GM12878 (cell line): ENCODE measurements around the gene DPP6. TPM values are rescaled to one million over a fixed set of nuclear protein-coding genes. Genes with fewer than 3 reads are reported as not detected.

Experiments used
- ATAC-seq: fragments of 200-7000 bp; cut with Tn5 transposase; 3 replicates; pipeline ENCODE4 v1.9.1; 2020; ENCODE audit warnings: mild to moderate bottlenecking, moderate library complexity
- BruUV-seq: library from RNA; stranded (reverse); fragments of 400-500 nt; replicated peaks from 2 replicates; lab custom pipeline; 2021; lab: Mats Ljungman, UMichigan
- CTCF ChIA-PET: fragments of 300-600 bp; sonication (Branson Sonifier 250); formaldehyde crosslinking; extraction: SDS; loops from one replicate; lab custom pipeline; 2021; ENCODE audit warnings: inconsistent platforms; lab: Yijun Ruan, JAX
- POLR2A ChIA-PET: fragments of 350-600 bp; formaldehyde crosslinking; extraction: SDS; loops from one replicate; lab custom pipeline; 2021; ENCODE audit warnings: inconsistent platforms; lab: Charles Lee
- RAD21 ChIA-PET: fragments of 300-600 bp; sonication (Branson Sonifier 250); formaldehyde crosslinking; loops from one replicate; lab custom pipeline; 2023; ENCODE audit warnings: antibody characterized with exemption; ENCODE audit not compliant: unreplicated experiment; lab: Charles Lee
- SMC1A ChIA-PET: fragments of 300-600 bp; sonication (Branson Sonifier 250); formaldehyde crosslinking; loops from one replicate; lab custom pipeline; 2023; ENCODE audit not compliant: unreplicated experiment, uncharacterized antibody; lab: Charles Lee
- DNase-seq: peaks from one replicate; pipeline ENCODE4 v3.0.0-alpha.2; 2011; ENCODE audit warnings: low read depth, low spot score
- FAIRE-seq: peaks from 3 replicates; lab custom pipeline; 2011; peaks lifted over from hg19 to GRCh38; lab: Jason Lieb, UNC
- H2AFZ ChIP-seq: 2 replicates; pipeline ENCODE4 v1.6.0; 2011; ENCODE audit warnings: low read depth, low read length, control low read depth; ENCODE audit not compliant: control insufficient read depth
- H3K27ac ChIP-seq: 2 replicates; pipeline ENCODE4 v1.5.1; 2011; ENCODE audit warnings: control low read depth; ENCODE audit not compliant: control insufficient read depth, insufficient read depth
- H3K27me3 ChIP-seq, 2 experiments: replicated peaks in 1 of 2; 2 replicates each; pipeline versions ENCODE4 v1.6.0 to v1.6.1; 2011; ENCODE audit warnings: low read length in 1 of 2; ENCODE audit not compliant: control insufficient read depth in 2 of 2, insufficient read depth in 2 of 2
- H3K36me3 ChIP-seq, 2 experiments: 2 replicates each; pipeline ENCODE4 v1.5.1; 2011; ENCODE audit warnings: low read length in 1 of 2; ENCODE audit not compliant: control insufficient read depth in 2 of 2, insufficient read depth in 2 of 2
- H3K4me1 ChIP-seq: 2 replicates; pipeline ENCODE4 v1.6.1; 2011; ENCODE audit warnings: mild to moderate bottlenecking, low read length, moderate library complexity, mixed read lengths; ENCODE audit not compliant: control insufficient read depth, insufficient read depth
- H3K4me2 ChIP-seq: 2 replicates; pipeline ENCODE4 v1.6.0; 2011; ENCODE audit warnings: control low read depth; ENCODE audit not compliant: control insufficient read depth, insufficient read depth
- H3K4me3 ChIP-seq: fragments of 200-600 bp; sonication (generic); 2 replicates; pipeline ENCODE4 v1.5.1; 2016
- H3K79me2 ChIP-seq: 2 replicates; pipeline ENCODE4 v1.6.0; 2011; ENCODE audit warnings: low read length; ENCODE audit not compliant: control insufficient read depth, insufficient read depth
- H3K9ac ChIP-seq: 2 replicates; pipeline ENCODE4 v1.8.0; 2011; ENCODE audit warnings: low read length, control low read depth, mixed read lengths; ENCODE audit not compliant: control insufficient read depth, insufficient read depth
- H3K9me3 ChIP-seq: replicated peaks from 3 replicates; pipeline ENCODE4 v1.5.1; 2011; ENCODE audit warnings: mild to moderate bottlenecking, low read length; ENCODE audit not compliant: control insufficient read depth, insufficient read depth
- H4K20me1 ChIP-seq: 2 replicates; pipeline ENCODE4 v1.6.0; 2011; ENCODE audit not compliant: control insufficient read depth, insufficient read depth
- BCL3 ChIP-seq: IDR thresholded peaks from 2 replicates; pipeline ENCODE4 v1.6.1; 2011; ENCODE audit warnings: borderline replicate concordance, low read depth, mild to moderate bottlenecking, moderate library complexity, low read length; ENCODE audit not compliant: insufficient read depth, poor library complexity, severe bottlenecking
- BCLAF1 ChIP-seq: fragments of 450-650 bp; IDR thresholded peaks from 2 replicates; pipeline ENCODE4 v1.6.1; 2017; ENCODE audit warnings: antibody characterized with exemption, mild to moderate bottlenecking, moderate library complexity
- CREB1 ChIP-seq: IDR thresholded peaks from 2 replicates; pipeline ENCODE4 v1.6.1; 2012; ENCODE audit warnings: low read depth, mild to moderate bottlenecking, inconsistent platforms
- EP300 ChIP-seq, 2 experiments: fragments of 150-350 bp in 1 of 2; IDR thresholded peaks; 2 replicates each; pipeline ENCODE4 v1.6.1; 2011 to 2012; ENCODE audit warnings: low read depth in 2 of 2, low read length in 2 of 2, borderline replicate concordance in 1 of 2, improper control_type of control experiment in 1 of 2, inconsistent platforms in 1 of 2; ENCODE audit not compliant: control insufficient read depth in 1 of 2
- ESRRA ChIP-seq: IDR thresholded peaks from 2 replicates; pipeline ENCODE4 v1.6.1; 2012; ENCODE audit warnings: mild to moderate bottlenecking, low read length, improper control_type of control experiment
- GABPA ChIP-seq: IDR thresholded peaks from 2 replicates; pipeline ENCODE4 v1.6.1; 2014; ENCODE audit warnings: antibody characterized with exemption, low read depth, mild to moderate bottlenecking, inconsistent platforms
- HDAC2 ChIP-seq: fragments of 200-600 bp; sonication (generic); IDR thresholded peaks from 2 replicates; pipeline ENCODE4 v1.6.1; 2017
- HDAC6 ChIP-seq: fragments of 200-600 bp; sonication (generic); IDR thresholded peaks from one replicate; pipeline ENCODE4 v1.8.0; 2017; ENCODE audit warnings: antibody characterized with exemption; ENCODE audit not compliant: unreplicated experiment
- IRF4 ChIP-seq: IDR thresholded peaks from 2 replicates; pipeline ENCODE4 v1.6.1; 2011; ENCODE audit warnings: low read depth, low read length
- JUND ChIP-seq: IDR thresholded peaks from 2 replicates; pipeline ENCODE4 v1.6.1; 2012; ENCODE audit warnings: low read depth, mild to moderate bottlenecking, low read length, improper control_type of control experiment, moderate library complexity
- MEF2B ChIP-seq: fragments of 450-650 bp; IDR thresholded peaks from 2 replicates; pipeline ENCODE4 v1.6.1; 2018; ENCODE audit warnings: mild to moderate bottlenecking, moderate library complexity; ENCODE audit not compliant: partially characterized antibody, poor library complexity, severe bottlenecking
- MTA3 ChIP-seq: IDR thresholded peaks from 2 replicates; pipeline ENCODE4 v1.6.1; 2012; ENCODE audit warnings: low read length, inconsistent platforms, borderline replicate concordance
- SMAD5 ChIP-seq: IDR thresholded peaks from 2 replicates; pipeline ENCODE4 v1.6.1; 2016; ENCODE audit warnings: antibody characterized with exemption, low read depth
- SMARCA5 ChIP-seq: fragments of 450-650 bp; IDR thresholded peaks from 2 replicates; pipeline ENCODE4 v1.6.1; 2017; ENCODE audit warnings: mild to moderate bottlenecking
- SRF ChIP-seq, 2 experiments: IDR thresholded peaks; 2 replicates each; pipeline ENCODE4 v1.6.1; 2011; ENCODE audit warnings: low read depth in 2 of 2, low read length in 2 of 2, mild to moderate bottlenecking in 1 of 2, moderate library complexity in 1 of 2
- TCF12 ChIP-seq: IDR thresholded peaks from 2 replicates; pipeline ENCODE4 v1.6.1; 2011; ENCODE audit warnings: low read depth, mild to moderate bottlenecking, low read length
- ZNF622 ChIP-seq: fragments of 450-650 bp; IDR thresholded peaks from 2 replicates; pipeline ENCODE4 v1.6.1; 2017; ENCODE audit warnings: mild to moderate bottlenecking, inconsistent platforms
- ZSCAN29 ChIP-seq: fragments of 450-650 bp; IDR thresholded peaks from 2 replicates; pipeline ENCODE4 v1.6.1; 2017; ENCODE audit warnings: mild to moderate bottlenecking, moderate library complexity
- WGBS: methylation state at CpG from one replicate; pipeline ENCODE4 v1.1.6; 2016; ENCODE audit warnings: low lambda C conversion rate; ENCODE audit not compliant: insufficient replicate concordance, insufficient coverage; ENCODE audit errors: missing lambda C conversion rate; 5-methylcytosine and 5-hydroxymethylcytosine counted together
- in situ Hi-C: fragments of 300-500 bp; cut with MboI; formaldehyde crosslinking; loops from 9 replicates; pipeline ENCODE4 v1.14.3; 2018; ENCODE audit warnings: mixed read lengths
- intact Hi-C: fragments of 100-400 bp; cut with micrococcal nuclease; formaldehyde crosslinking; loops from one replicate; pipeline ENCODE4 v1.14.2; 2022; ENCODE audit not compliant: unreplicated experiment
- polyA plus RNA-seq, 11 experiments: library from polyadenylated mRNA; depleted of rRNA in 4 of 11; unstranded in 6 of 11; stranded (reverse) in 5 of 11; fragments of >200 nt; fragmentation: Nextera tagmentation in 4 of 11; fragmentation: Illumina TruSeq in 1 of 11; extraction: Ambion mirVana in 4 of 11; extraction: Trizol in 1 of 11; gene quantifications; 1 replicate in 1 of 11; 2 replicates in 10 of 11; pipeline versions ENCODE4 v1.2.1 to v1.2.3, GENCODE V29; 2011 to 2016; ENCODE audit warnings: inconsistent platforms in 2 of 11, missing spikeins in 2 of 11, low read depth in 1 of 11
- total RNA-seq, 4 experiments: library from RNA; depleted of rRNA in 3 of 4; stranded (reverse); fragments of >200 nt in 3 of 4; fragmentation: Illumina TruSeq in 1 of 4; extraction: Trizol in 1 of 4; gene quantifications; 2 replicates each; pipeline versions ENCODE4 v1.2.1 to v1.2.3, GENCODE V29; 2013 to 2021
- TF ChIP-seq, protein P1 (sequence below): fragments of 450-650 bp; IDR thresholded peaks from 2 replicates; pipeline ENCODE4 v1.6.1; 2017; ENCODE audit warnings: mild to moderate bottlenecking, moderate library complexity

DPP6 gene
- total and polyA plus RNA-seq, 10 of the 15 experiments (the other 5 are each of a cell fraction or from before 2014, with no cell fraction given), result not detected

- Histone ChIP-seq H3K79me2 (no peaks in the 10 kb centered on the region), H3K36me3 (no peaks in the 10 kb centered on the region), H3K27ac (no peak overlapping the region), H4K20me1 (no peaks in the 10 kb centered on the region), H3K9me3 (no peaks in the 10 kb centered on the region; the same call in 2 of the 3 replicates), H3K9ac (no peak overlapping the region), H3K4me3 (no peak overlapping the region), H3K4me2 (no peak overlapping the region), H3K4me1 (no peaks in the 10 kb centered on the region), H2AFZ (no peak overlapping the region), H3K27me3 (no peaks in the 10 kb centered on the region)
- SMC1A ChIA-PET, result no interaction called here
- RAD21 ChIA-PET, result no interaction called here
- in situ Hi-C loops, result no loop called here
- no peak for FAIRE-seq
- no peak for ATAC-seq
- no peak for DNase-seq
- POLR2A ChIA-PET, result no interaction called here
- intact Hi-C loops, result no loop called here
- 61% methylated on average over 8 of the region's 8 CpGs for WGBS
- CTCF ChIA-PET, result interaction anchor here (1.0 kb wide), 1 partner anchor 78 kb away, joined by 3 read pairs; no protein-coding TSS in a partner anchor
- BruUV-seq, result no TSS peak
- no peak for TF ChIP-seq ESRRA
- TF ChIP-seq, protein P1, sequence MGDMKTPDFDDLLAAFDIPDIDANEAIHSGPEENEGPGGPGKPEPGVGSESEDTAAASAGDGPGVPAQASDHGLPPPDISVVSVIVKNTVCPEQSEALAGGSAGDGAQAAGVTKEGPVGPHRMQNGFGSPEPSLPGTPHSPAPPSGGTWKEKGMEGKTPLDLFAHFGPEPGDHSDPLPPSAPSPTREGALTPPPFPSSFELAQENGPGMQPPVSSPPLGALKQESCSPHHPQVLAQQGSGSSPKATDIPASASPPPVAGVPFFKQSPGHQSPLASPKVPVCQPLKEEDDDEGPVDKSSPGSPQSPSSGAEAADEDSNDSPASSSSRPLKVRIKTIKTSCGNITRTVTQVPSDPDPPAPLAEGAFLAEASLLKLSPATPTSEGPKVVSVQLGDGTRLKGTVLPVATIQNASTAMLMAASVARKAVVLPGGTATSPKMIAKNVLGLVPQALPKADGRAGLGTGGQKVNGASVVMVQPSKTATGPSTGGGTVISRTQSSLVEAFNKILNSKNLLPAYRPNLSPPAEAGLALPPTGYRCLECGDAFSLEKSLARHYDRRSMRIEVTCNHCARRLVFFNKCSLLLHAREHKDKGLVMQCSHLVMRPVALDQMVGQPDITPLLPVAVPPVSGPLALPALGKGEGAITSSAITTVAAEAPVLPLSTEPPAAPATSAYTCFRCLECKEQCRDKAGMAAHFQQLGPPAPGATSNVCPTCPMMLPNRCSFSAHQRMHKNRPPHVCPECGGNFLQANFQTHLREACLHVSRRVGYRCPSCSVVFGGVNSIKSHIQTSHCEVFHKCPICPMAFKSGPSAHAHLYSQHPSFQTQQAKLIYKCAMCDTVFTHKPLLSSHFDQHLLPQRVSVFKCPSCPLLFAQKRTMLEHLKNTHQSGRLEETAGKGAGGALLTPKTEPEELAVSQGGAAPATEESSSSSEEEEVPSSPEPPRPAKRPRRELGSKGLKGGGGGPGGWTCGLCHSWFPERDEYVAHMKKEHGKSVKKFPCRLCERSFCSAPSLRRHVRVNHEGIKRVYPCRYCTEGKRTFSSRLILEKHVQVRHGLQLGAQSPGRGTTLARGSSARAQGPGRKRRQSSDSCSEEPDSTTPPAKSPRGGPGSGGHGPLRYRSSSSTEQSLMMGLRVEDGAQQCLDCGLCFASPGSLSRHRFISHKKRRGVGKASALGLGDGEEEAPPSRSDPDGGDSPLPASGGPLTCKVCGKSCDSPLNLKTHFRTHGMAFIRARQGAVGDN, result no peak
- no peak for TF ChIP-seq GABPA
- no peak for TF ChIP-seq SMARCA5
- TF ChIP-seq ZNF622, result no peak
- TF ChIP-seq BCLAF1, result no peak
- TF ChIP-seq MTA3, result no peak
- TF ChIP-seq JUND, result no peak
- no peak for TF ChIP-seq IRF4
- TF ChIP-seq HDAC6, result no peak
- TF ChIP-seq SMAD5, result no peak
- TF ChIP-seq ZSCAN29, result no peak
- TF ChIP-seq SRF (IDR thresholded peaks at IDR 0.05; ENCODE audit: low read depth in 2 of 2, low read length in 2 of 2), result no peak
- no peak for TF ChIP-seq EP300 (IDR thresholded peaks at IDR 0.05; ENCODE audit: borderline replicate concordance in 1 of 2, control insufficient read depth in 1 of 2, low read depth in 2 of 2, low read length in 2 of 2)
- TF ChIP-seq TCF12, result no peak
- TF ChIP-seq MEF2B, result no peak
- TF ChIP-seq BCL3, result no peak
- TF ChIP-seq HDAC2, result no peak
- no peak for TF ChIP-seq CREB1
Measured at GRCh38 chr7:154905146-154905545, 852.9 kb downstream of the DPP6 start.
